Activated CD4-positive, CD25-positive, alpha-beta regulatory T cell treated with anti-CD3 and anti-CD28 coated beads, Interleukin-2, amount 50 U/mL, for 72 hours (primary cell): Measurements from ENCODE around the gene DBI.
"Not testable (repeated sequence)": the region's sequence is repeated elsewhere in the genome, so short reads cannot be mapped to it uniquely, and the experiment has no call there.

Experiments
- DNase-seq: peaks from one replicate; pipeline ENCODE4 v3.0.0; 2021

DBI gene

DNA sequence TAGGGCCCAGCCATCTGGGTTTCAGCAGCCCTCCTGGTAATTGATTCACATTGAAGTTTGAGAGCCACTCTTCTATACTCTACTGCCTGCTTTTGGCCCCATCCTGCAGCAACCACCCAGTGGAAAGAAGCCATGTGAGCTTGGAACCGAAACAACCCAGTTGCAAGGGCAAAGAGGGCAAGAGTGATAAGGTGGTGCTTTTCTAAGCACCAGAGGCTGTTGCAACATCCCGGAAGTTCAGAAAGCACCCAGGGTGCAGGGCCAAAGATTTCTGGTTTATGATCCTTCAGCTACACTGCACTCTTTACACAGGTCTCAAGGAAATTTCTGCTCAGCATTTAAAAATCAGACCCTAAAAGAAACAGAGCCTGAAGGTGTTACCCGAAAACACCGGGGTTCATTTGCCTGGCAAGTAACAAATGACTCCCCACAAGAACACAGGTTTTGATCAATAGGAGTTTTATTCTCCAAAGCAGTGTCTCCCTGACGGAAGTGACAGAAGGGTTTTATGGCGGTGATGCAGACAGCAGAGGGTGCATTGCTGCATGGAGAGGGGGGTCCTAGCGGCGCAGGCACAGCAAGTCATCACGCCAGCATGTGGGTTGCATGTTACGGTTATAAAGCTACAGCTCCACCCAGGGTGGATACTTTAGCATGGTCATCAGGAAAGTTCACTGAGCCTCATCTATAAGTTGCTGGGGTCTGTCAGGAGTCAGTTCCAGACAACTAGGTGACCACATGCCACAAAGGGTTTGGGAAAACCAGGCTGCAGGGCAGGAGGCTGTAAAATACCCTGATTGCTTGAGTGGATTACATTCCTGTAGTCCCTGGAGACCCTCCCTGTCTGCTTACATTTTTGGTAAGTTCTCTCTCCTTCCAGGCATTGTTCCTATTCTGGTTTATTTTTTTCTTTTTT lies 36.1 kb downstream of the DBI start:
- no peak for DNase-seq

DNA sequence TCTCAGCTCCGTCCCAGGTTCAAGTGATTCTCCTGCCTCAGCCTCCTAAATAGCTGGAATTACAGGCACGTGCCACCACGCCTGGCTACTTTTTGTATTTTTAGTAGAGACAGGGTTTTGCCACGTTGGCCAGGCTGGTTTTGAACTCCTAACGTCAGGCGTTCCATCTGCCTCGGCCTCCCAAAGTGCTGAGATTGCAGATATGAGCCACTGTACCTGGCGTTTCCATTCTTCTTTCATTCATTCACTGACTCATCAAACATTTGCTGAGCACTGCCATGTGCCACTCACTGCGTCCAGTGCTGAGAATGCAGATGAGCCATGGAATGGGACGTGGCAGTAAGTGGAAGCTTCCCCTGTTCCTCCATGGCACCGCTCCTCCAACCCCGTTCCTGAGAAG lies 36.8 kb downstream of the DBI start:
- not testable (repeated sequence) for DNase-seq

DNA sequence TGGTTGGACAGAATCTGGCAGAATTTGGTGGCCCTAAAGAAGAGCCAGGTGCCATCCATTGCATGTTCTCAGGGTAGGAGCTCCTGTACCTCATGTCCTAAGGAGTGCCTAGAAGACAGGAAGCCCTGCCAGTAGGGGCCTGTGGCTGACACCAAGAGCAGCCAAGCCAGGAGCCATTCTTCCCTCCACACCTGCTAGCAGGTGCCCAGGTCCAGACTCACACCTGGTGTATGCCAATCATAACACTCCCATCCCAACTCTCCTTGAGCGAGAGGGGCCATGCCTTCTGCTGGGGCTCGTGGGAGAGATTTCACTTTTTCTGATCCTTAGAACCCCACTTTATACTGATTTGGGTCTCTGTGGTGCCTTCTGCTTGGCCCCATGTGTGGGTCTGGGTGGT lies 38.4 kb downstream of the DBI start:
- no peak for DNase-seq

DNA sequence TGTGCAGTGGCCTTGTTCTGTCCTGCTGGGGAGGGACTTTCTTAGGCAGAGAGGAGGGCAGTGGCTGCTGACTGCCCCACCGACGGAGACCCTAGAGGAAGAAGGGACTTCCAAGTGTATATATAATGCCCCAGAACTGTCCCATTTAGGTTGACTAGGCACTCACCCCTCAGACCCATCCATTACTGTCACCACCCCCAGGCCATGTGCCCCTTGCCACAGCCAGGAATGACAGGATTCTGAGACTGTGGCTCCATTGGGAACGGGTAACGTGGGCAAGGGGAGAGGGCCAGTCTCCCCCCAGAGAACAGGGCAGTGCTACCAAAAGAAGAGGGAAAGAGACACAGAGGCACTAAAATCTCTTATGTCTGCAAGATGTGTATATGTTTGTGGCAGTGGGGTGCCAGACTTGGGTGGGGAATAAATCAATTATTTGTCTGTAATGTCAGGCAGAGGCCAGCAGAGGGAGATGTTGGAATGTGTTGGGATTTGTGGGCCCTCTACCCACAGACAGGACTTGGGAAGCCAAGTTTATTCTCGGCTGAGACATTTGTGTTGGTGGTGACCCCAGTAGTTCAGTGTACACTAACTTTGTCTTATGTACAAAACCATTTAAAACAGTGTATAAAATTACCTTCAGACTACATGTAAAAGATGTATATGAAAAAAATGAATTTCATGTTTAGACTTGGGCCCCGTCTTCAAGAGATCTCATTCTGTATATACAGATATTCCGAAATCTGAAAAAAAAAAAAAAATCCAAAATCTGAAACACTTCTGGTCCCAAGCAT lies 40.8 kb downstream of the DBI start:
- no peak for DNase-seq

DNA sequence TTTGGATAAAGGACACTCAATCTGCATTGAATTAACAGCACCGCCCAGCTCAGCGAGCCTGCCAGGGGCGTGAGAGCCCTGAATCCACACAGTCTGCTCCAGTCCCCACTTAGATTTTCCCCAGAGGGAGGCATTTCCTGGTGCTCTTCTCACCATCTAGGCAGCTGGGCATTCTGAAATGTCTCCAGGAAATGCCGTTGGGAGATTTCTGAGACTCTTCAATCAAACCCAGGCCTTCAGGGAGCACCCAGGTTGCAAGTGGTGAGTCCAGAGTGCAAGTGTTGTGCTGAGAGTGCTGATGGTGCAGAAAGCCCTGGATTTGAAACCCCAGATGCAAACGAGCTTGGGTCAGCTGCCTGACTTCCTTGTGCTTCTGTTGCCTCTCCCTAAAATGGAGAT lies 41.4 kb downstream of the DBI start:
- DNase-seq = no peak

DNA sequence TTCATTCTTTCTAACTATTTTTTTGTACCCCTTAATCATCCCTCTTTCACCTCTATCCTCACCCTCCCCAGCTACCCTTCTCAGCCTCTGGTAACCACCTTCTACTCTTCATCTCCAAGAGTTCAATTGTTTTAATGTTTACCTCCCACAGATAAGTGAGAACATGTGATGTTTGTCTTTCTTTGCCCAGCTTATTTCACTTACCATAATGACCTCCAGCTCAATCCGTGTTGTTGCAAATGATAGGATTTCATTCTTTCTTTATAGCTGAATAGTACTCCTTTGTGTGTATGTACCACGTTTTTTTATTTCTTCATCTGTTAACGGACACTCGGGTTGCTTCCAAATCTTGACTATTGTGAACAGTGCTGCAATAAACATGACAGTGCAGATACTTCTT lies 42.7 kb downstream of the DBI start:
- no peak for DNase-seq

DNA sequence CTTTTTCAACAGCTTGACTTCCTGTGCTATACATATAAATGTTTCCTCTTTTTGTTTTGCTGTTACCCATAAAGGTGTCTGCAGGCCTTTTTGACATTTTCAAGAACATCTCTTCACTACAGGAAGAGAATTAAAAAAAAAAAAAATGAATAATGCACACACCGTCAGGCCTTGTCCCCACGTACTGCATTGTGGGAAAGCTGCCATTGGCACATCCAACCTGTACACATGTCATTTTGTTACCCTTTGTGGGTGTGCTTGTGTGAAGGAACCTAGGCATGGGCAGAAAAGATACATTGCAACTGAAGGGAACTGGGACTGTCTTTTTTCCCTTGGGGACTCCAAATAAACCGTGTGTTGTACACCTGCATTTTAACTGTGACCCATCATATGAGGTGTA lies 48.1 kb downstream of the DBI start:
- no peak for DNase-seq

DNA sequence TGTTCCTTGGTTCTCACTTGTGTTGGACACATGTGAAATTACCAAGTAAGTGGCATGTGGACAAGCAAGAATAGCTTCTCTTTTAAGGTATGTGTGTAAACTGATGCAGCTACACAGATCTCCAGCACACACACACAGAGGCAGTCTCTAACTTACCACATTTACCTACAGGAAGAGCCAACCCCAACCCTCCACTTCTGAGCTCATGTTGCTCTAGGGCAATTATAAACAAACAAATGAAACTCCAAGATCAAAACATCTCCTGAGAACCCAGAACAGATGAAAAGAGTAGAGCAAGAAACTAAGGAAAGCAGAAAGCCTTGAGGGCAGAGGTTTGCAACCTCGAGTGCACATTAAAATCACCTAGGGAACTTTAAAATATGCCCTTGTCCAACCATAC lies 48.9 kb downstream of the DBI start:
- no peak for DNase-seq

DNA sequence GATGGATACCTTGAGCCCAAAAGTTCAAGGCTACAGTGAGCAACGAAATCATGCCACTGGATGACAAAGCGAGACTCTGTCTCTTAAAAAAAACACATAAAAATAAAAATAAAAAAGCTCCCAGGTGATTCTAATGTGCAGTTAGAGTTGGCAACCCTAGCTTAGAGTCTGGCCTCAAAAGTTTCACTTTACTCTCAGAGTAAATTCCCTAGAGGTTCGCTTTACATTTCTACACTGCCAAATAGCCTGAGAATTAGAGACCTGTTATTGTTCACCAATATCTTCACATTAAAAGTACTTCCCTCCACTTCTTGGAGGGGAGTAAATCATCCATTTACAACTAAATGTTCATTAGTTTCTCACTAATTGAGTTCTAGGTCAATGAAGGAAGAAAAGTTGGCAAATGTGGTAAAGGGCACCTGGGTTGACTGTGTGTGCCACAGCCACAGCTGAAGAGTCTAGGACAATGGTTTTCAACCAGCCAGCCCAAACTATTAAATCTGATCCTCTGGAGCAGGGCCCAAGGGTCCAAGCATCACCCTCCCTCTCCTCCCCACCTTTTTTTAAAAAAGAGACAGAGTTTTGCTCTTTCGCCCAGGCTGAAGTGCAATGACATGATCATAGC lies 49.6 kb downstream of the DBI start:
- DNase-seq = no peak

DNA sequence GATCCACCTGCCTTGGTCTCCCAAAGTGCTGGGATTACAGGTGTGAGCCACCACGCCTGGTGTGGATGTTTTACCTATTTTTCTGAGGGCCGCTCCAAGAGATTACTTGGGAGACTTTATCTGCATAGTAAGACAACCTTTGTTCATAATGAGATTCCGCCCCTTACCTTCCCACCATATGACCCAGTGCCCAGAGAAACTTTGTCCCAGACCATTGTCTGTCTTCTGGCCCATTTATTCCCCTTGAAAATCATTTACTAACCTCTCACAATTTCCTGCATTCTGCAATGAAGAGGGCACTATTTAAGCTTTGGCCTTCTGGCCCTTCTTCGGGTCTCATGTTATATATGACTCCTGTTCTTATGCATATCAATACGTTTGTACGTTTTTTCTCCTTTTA lies 51.1 kb downstream of the DBI start:
- DNase-seq = no peak

DNA sequence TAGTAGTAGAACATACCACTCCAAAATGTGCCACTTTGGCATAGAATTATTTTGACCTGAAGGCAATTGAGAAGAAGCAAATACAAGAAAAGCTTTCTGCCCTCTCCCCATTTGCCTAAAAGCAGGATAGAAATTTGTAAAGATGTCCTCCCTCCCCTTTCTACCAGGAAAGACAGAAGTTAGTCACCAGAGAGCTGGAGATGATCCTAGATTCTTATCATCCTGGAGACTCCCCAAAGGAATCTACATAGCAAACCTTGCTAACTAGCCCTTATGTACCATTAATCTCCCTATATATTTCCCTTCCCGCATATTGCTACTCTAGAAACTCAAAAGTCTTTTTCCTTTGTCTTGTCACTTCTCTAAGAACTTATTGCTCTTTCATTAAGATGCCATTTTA lies 52.3 kb downstream of the DBI start:
- DNase-seq = no peak

DNA sequence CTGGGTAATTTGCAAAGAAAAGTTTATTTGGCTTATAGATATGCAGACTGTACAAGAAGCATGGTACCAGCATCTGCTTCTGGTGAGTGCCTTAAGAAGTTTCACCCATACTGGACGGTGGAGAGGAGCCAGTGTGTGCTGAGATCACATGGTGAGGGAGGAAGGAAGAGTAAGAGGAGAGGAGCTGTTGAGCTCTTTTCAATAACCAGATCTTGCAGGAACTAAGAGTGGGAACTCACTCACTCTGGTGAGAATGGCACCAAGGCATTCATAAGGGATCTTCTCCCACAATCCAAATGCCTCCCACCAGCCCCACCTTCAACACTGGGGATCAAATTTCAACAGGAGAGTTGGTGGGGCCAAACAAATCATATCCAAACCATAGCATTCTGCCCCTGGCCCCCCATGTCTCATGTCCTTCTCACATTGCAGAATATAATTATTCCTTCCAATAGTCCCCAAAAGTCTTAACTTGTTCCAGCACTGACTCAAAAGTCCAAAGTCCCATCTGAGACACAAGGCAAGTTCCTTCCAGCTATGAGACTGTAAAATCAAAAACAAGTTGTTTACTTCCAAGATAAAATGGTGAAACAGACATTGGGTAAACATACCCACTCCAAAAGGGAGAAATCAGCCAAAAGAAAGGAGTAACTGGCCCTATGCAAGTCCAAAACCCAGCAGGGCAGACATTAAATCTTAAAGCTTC lies 53.2 kb downstream of the DBI start:
- no peak for DNase-seq

DNA sequence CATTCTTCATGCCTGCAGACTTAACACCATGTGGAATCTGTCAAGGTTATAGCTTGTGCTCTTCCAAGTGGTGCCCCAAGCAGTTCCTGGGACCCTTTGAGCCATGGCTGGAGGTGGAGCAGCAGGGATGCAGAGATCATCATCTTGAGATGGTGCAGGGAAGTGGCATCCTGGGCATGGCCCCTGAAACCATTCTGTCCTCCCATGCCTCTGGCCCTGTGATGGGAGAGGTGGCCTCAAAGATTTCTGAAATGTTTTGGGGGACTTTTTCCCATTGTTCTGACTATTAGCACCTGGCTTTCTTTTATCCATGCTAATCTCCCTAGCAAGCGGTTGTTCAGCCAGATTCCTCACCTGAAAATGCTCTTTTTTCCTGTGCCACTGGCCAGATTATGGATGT lies 54.5 kb downstream of the DBI start:
- DNase-seq = no peak

DNA sequence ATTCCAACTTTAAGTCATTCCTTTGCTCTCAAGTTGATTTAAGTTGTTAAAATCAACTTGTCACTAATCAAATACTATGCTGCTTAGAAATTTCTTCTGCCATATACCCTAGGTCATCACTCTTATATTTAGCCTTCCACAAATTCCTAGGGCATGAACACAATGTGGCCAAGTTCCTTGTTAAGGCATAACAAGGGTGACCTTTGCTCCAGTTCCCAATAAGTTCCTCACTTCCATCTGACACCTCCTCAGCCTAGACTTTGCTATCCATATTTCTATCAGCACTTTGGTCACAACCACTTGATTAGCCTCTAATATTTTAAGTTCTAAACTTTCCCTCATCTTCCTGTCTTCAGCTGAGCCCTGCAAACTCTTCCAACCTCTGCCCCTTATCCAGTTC lies 55.0 kb downstream of the DBI start:
- DNase-seq = no peak
